Prostate gland (tissue), 2 donors: ENCODE results near the gene FHL5. TPM values are rescaled to one million over a fixed set of nuclear protein-coding genes. Genes with fewer than 3 reads are reported as not detected.

Experiments used
- DNase-seq: peaks from one replicate; pipeline ENCODE4 v3.0.0-alpha.2; 2019; ENCODE audit warnings: low spot score
- H3K27ac ChIP-seq, 2 donors: fragments of 200-600 bp; sonication (generic); 2 replicates each; pipeline ENCODE4 v1.5.1; 2017 to 2019
- H3K27me3 ChIP-seq: fragments of 200-600 bp; sonication (generic); replicated peaks from 2 replicates; pipeline ENCODE4 v1.5.1; 2019; ENCODE audit not compliant: insufficient read depth
- H3K36me3 ChIP-seq, 2 donors: fragments of 200-600 bp; sonication (generic); 1 replicate in 1 of 2; 2 replicates in 1 of 2; pipeline versions ENCODE4 v1.5.1 to v1.8.1; 2017 to 2019
- H3K4me1 ChIP-seq: fragments of 200-600 bp; sonication (generic); replicated peaks from 2 replicates; pipeline ENCODE4 v1.5.1; 2019
- H3K4me3 ChIP-seq, 2 donors: fragments of 200-600 bp; sonication (generic); 2 replicates each; pipeline ENCODE4 v1.5.1; 2017 to 2019
- H3K9me3 ChIP-seq: fragments of 200-600 bp; sonication (generic); 2 replicates; pipeline ENCODE4 v1.5.1; 2017
- CTCF ChIP-seq, 4 experiments: fragments of 200-600 bp in 2 of 4; fragments of 450-650 bp in 2 of 4; sonication (generic) in 2 of 4; IDR thresholded peaks; 1 replicate in 3 of 4; 2 replicates in 1 of 4; pipeline ENCODE4 v1.5.1; 2016 to 2019; ENCODE audit warnings: antibody characterized with exemption in 4 of 4, mild to moderate bottlenecking in 2 of 4, moderate library complexity in 2 of 4
- POLR2A ChIP-seq: fragments of 450-650 bp; IDR thresholded peaks from one replicate; pipeline ENCODE4 v1.6.1; 2016; ENCODE audit warnings: antibody characterized with exemption, mild to moderate bottlenecking
- POLR2AphosphoS5 ChIP-seq: sonication (generic); formaldehyde crosslinking; IDR thresholded peaks from one replicate; pipeline ENCODE4 v1.6.1; 2017; ENCODE audit warnings: antibody characterized with exemption
- WGBS: methylation state at CpG from one replicate; pipeline ENCODE4 v1.1.5; 2018; 5-methylcytosine and 5-hydroxymethylcytosine counted together
- intact Hi-C: fragments of 100-400 bp; cut with DNase I; formaldehyde crosslinking; loops from one replicate; pipeline ENCODE4 v1.14.2; 2022
- total RNA-seq, 2 donors: library from RNA; depleted of rRNA; stranded (reverse); fragments of >200 nt; gene quantifications; one replicate each; pipeline ENCODE4 v1.1.0, GENCODE V29; 2016

FHL5 gene
- total RNA-seq, 2 donors from 2014 or later: 4.9 to 23.3 TPM

- intact Hi-C loops: no loop called here
- H3K36me3 ChIP-seq: no peaks in the 10 kb centered on the region
- no peak overlapping the region for H3K27ac ChIP-seq
- TF ChIP-seq CTCF (IDR thresholded peaks at IDR 0.05) (no peak), POLR2A (no peak), POLR2AphosphoS5 (no peak)
- no peaks in the 10 kb centered on the region for H3K9me3 ChIP-seq
- H3K27me3 ChIP-seq: no peaks in the 10 kb centered on the region
- WGBS: 60% methylated on average over 2 of the region's 2 CpGs
- H3K4me3 ChIP-seq: no peak overlapping the region
- no peaks in the 10 kb centered on the region for H3K4me1 ChIP-seq
- DNase-seq: no peak
Measured at GRCh38 chr6:96613291-96613999, 50.5 kb downstream of the FHL5 start.

GRCh38 chr6:96620851-96621250, 57.9 kb downstream of the FHL5 start:
- Histone ChIP-seq H3K4me3 (no peak overlapping the region), H3K4me1 (no peaks in the 10 kb centered on the region), H3K9me3 (no peaks in the 10 kb centered on the region), H3K27me3 (peaks cover 3% of the 10 kb centered on the region), H3K27ac (no peak overlapping the region), H3K36me3 (no peaks in the 10 kb centered on the region)
- intact Hi-C loops: loop anchor here (10.0 kb wide), 1 partner anchor 274 kb away; the partner anchor contains the start of gene NDUFAF4
- WGBS: 67% methylated on average over 6 of the region's 6 CpGs
- DNase-seq: no peak
- TF ChIP-seq POLR2AphosphoS5 (no peak), POLR2A (no peak), CTCF (IDR thresholded peaks at IDR 0.05) (no peak)

GRCh38 chr6:96621983-96622382, 59.1 kb downstream of the FHL5 start:
- no peaks in the 10 kb centered on the region for H3K36me3 ChIP-seq
- peaks cover 3% of the 10 kb centered on the region for H3K27me3 ChIP-seq
- H3K27ac ChIP-seq: no peak overlapping the region
- no peaks in the 10 kb centered on the region for H3K4me1 ChIP-seq
- TF ChIP-seq POLR2A: no peak
- TF ChIP-seq CTCF (IDR thresholded peaks at IDR 0.05): no peak
- no peak for TF ChIP-seq POLR2AphosphoS5
- DNase-seq: no peak
- H3K4me3 ChIP-seq: no peak overlapping the region
- H3K9me3 ChIP-seq: no peaks in the 10 kb centered on the region
- WGBS: 38% methylated on average over 2 of the region's 2 CpGs
- intact Hi-C loops: loop anchor here (10.0 kb wide), 1 partner anchor 273 kb away; the partner anchor contains the start of gene NDUFAF4

GRCh38 chr6:96624957-96625356, 62.0 kb downstream of the FHL5 start:
- no peak for DNase-seq
- intact Hi-C loops: loop anchor here (5.0 to 10.0 kb wide), 2 partner anchors 270 to 432 kb away; partner anchors contain the start of gene NDUFAF4
- WGBS: 51% methylated on average over 3 of the region's 3 CpGs
- Histone ChIP-seq H3K4me1 (no peaks in the 10 kb centered on the region), H3K27ac (no peak overlapping the region), H3K9me3 (no peaks in the 10 kb centered on the region), H3K36me3 (no peaks in the 10 kb centered on the region), H3K4me3 (no peak overlapping the region), H3K27me3 (peaks cover 3% of the 10 kb centered on the region)
- TF ChIP-seq POLR2AphosphoS5: no peak
- TF ChIP-seq POLR2A: no peak
- no peak for TF ChIP-seq CTCF (IDR thresholded peaks at IDR 0.05)
